HCT116 (cell line): ENCODE data around the gene MTERF4. TPM values are rescaled to one million over a fixed set of nuclear protein-coding genes. Genes with fewer than 3 reads are reported as not detected.
"Not testable (repeated sequence)": the region's sequence is repeated elsewhere in the genome, so short reads cannot be mapped to it uniquely, and the experiment has no call there.

Experiments
- ATAC-seq: fragments of 200-7000 bp; cut with Tn5 transposase; 2 replicates; pipeline ENCODE4 v1.9.1; 2020; ENCODE audit warnings: mild to moderate bottlenecking, moderate library complexity
- BruUV-seq: library from RNA; stranded (reverse); fragments of 400-500 nt; replicated peaks from 2 replicates; lab custom pipeline; 2021; lab: Mats Ljungman, UMichigan
- CTCF ChIA-PET: fragments of 300-600 bp; sonication (Branson Sonifier 250); formaldehyde crosslinking; loops from one replicate; lab custom pipeline; 2021; ENCODE audit warnings: antibody characterized with exemption; lab: Charles Lee
- POLR2A ChIA-PET: fragments of 300-600, 350-600 bp; sonication (Branson Sonifier 250); formaldehyde crosslinking; loops from one replicate; lab custom pipeline; 2021; ENCODE audit warnings: antibody characterized with exemption; lab: Charles Lee
- RAD21 ChIA-PET, 2 experiments: fragments of 300-600 bp; sonication (Branson Sonifier 250); formaldehyde crosslinking; loops; one replicate each; lab custom pipeline; 2023; ENCODE audit warnings: low total read pairs in 2 of 2; ENCODE audit not compliant: uncharacterized antibody in 2 of 2, unreplicated experiment in 2 of 2, low non-redundant PET in 1 of 2; lab: Charles Lee
- DNase-seq: peaks from one replicate; pipeline ENCODE4 v3.0.0-alpha.2; 2010; ENCODE audit warnings: low read depth, low spot score
- H2AFZ ChIP-seq: fragments of 200-600 bp; shearing (Covaris generic), sonication (generic); 2 replicates; pipeline ENCODE4 v1.6.1; 2017; ENCODE audit warnings: low read depth, mixed run types, mixed read lengths, antibody characterized with exemption, low read length; ENCODE audit not compliant: poor library complexity, severe bottlenecking
- H3K27ac ChIP-seq: 2 replicates; pipeline ENCODE4 v1.5.1; 2012; ENCODE audit warnings: low read depth, low read length
- H3K27me3 ChIP-seq: fragments of 200-600 bp; sonication (generic); 2 replicates; pipeline ENCODE4 v1.6.1; 2016; ENCODE audit warnings: mixed run types, low read length, mixed read lengths; ENCODE audit not compliant: insufficient read depth
- H3K36me3 ChIP-seq, 2 experiments: fragments of 200-500 bp in 1 of 2; fragments of 200-600 bp in 1 of 2; sonication (Bioruptor generic) in 1 of 2; sonication (generic) in 1 of 2; 2 replicates each; pipeline versions ENCODE4 v1.5.1 to v1.6.1; 2014 to 2016; ENCODE audit warnings: low read length in 2 of 2, inconsistent platforms in 1 of 2, mixed read lengths in 1 of 2, mixed run types in 1 of 2; ENCODE audit not compliant: insufficient read depth in 2 of 2, control insufficient read depth in 1 of 2
- H3K4me1 ChIP-seq, 2 experiments: fragments of 200-600 bp in 1 of 2; sonication (generic) in 1 of 2; 2 replicates each; pipeline versions ENCODE4 v1.5.1 to v1.6.1; 2012 to 2017; ENCODE audit warnings: low read length in 2 of 2, inconsistent platforms in 1 of 2, mild to moderate bottlenecking in 1 of 2, mixed read lengths in 1 of 2, mixed run types in 1 of 2, moderate library complexity in 1 of 2; ENCODE audit not compliant: insufficient read depth in 2 of 2, control insufficient read depth in 1 of 2
- H3K4me2 ChIP-seq: fragments of 200-600 bp; sonication (generic); 2 replicates; pipeline ENCODE4 v1.6.1; 2017; ENCODE audit warnings: mixed run types, low read length, mixed read lengths
- H3K4me3 ChIP-seq, 2 experiments: fragments of 200-600 bp in 1 of 2; sonication (generic) in 1 of 2; replicated peaks in 1 of 2; 2 replicates each; pipeline ENCODE4 v1.5.1; 2011 to 2016; ENCODE audit warnings: low read length in 2 of 2, control low read depth in 1 of 2, low read depth in 1 of 2, mild to moderate bottlenecking in 1 of 2, mixed read lengths in 1 of 2, mixed run types in 1 of 2
- H3K79me2 ChIP-seq: fragments of 200-600 bp; sonication (generic); 2 replicates; pipeline ENCODE4 v1.6.1; 2017; ENCODE audit warnings: mild to moderate bottlenecking, mixed run types, low read length, moderate library complexity, mixed read lengths; ENCODE audit not compliant: insufficient read depth
- H3K9ac ChIP-seq: fragments of 200-600 bp; sonication (generic); 2 replicates; pipeline ENCODE4 v1.6.1; 2016; ENCODE audit warnings: low read length, mixed read lengths
- H3K9me2 ChIP-seq: fragments of 200-600 bp; sonication (generic), shearing (Covaris generic); 2 replicates; pipeline ENCODE4 v1.6.1; 2017; ENCODE audit warnings: mixed run types, mild to moderate bottlenecking, moderate library complexity; ENCODE audit not compliant: insufficient read depth
- H3K9me3 ChIP-seq, 2 experiments: fragments of 200-500 bp in 1 of 2; fragments of 200-600 bp in 1 of 2; sonication (Bioruptor generic) in 1 of 2; sonication (generic) in 1 of 2; 2 replicates each; pipeline ENCODE4 v1.6.1; 2014 to 2017; ENCODE audit warnings: low read length in 2 of 2, mixed read lengths in 2 of 2, inconsistent platforms in 1 of 2, low read depth in 1 of 2, mild to moderate bottlenecking in 1 of 2, mixed run types in 1 of 2, moderate library complexity in 1 of 2; ENCODE audit not compliant: control insufficient read depth in 1 of 2, insufficient read depth in 1 of 2
- H4K20me1 ChIP-seq: fragments of 200-600 bp; sonication (generic), shearing (Covaris generic); 2 replicates; pipeline ENCODE4 v1.6.1; 2017; ENCODE audit warnings: mixed run types, mild to moderate bottlenecking, moderate library complexity; ENCODE audit not compliant: insufficient read depth
- CEBPB ChIP-seq: IDR thresholded peaks from 2 replicates; pipeline ENCODE4 v1.6.1; 2012; ENCODE audit warnings: low read depth
- ELF1 ChIP-seq: IDR thresholded peaks from 2 replicates; pipeline ENCODE4 v1.6.1; 2012; ENCODE audit warnings: low read depth, borderline replicate concordance
- EZH2 ChIP-seq: fragments of 200-600 bp; sonication (generic); IDR thresholded peaks from 2 replicates; pipeline ENCODE4 v1.6.1; 2017; ENCODE audit warnings: antibody characterized with exemption, mixed run types
- EZH2phosphoT487 ChIP-seq: fragments of 200-600 bp; IDR thresholded peaks from 2 replicates; pipeline ENCODE4 v1.6.1; 2018; ENCODE audit warnings: antibody characterized with exemption, borderline replicate concordance
- SIN3A ChIP-seq: IDR thresholded peaks from 2 replicates; pipeline ENCODE4 v1.6.1; 2012; ENCODE audit warnings: low read depth
- intact Hi-C: fragments of 100-400 bp; cut with micrococcal nuclease; formaldehyde crosslinking; loops from 2 replicates; pipeline ENCODE4 v1.10.0; 2022
- total RNA-seq: library from RNA; stranded (reverse); gene quantifications from one replicate; pipeline ENCODE4 v1.2.1, GENCODE V29; 2021; ENCODE audit not compliant: unreplicated experiment

Gene MTERF4
- total RNA-seq, 1 experiment from 2014 or later: 25.5 TPM

DNA sequence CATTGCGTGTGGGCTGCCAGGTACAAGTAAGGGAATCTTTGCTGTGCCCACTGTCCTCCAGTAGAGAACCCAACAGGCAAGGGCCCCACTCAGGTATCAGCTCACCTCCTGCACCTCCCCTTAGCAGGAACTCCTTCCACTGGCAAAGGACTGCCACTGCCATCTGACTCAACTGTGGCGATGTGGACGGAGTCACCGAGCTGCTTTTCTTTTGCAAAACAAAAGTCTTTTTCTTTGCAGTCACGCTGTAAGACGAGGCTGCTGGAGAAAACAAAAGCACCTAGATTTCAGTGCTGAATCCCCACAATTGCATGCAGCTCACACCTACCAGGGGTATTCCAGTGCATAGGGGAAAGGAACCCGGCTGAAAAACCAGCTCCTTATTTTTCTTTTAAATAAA lies 7.9 kb downstream of the MTERF4 start:
- no peak for ATAC-seq
- ChIA-PET POLR2A (no interaction called here), CTCF (no interaction called here), RAD21 (no interaction called here)
- no peak for DNase-seq
- Histone ChIP-seq H3K36me3 (peaks cover 23 to 32% of the 10 kb centered on the region in 2 experiments), H3K4me1 (no peaks in the 10 kb centered on the region), H3K79me2 (peaks cover 23% of the 10 kb centered on the region), H3K27me3 (no peaks in the 10 kb centered on the region), H3K9me2 (no peaks in the 10 kb centered on the region), H3K4me3 (no peak overlapping the region), H3K9me3 (no peaks in the 10 kb centered on the region), H3K9ac (no peak overlapping the region), H3K4me2 (no peak overlapping the region), H2AFZ (no peak overlapping the region), H4K20me1 (no peaks in the 10 kb centered on the region), H3K27ac (no peak overlapping the region)
- BruUV-seq: no TSS peak
- intact Hi-C loops: no loop called here
- TF ChIP-seq CEBPB (no peak), SIN3A (no peak), EZH2 (no peak), EZH2phosphoT487 (no peak), ELF1 (no peak)

DNA sequence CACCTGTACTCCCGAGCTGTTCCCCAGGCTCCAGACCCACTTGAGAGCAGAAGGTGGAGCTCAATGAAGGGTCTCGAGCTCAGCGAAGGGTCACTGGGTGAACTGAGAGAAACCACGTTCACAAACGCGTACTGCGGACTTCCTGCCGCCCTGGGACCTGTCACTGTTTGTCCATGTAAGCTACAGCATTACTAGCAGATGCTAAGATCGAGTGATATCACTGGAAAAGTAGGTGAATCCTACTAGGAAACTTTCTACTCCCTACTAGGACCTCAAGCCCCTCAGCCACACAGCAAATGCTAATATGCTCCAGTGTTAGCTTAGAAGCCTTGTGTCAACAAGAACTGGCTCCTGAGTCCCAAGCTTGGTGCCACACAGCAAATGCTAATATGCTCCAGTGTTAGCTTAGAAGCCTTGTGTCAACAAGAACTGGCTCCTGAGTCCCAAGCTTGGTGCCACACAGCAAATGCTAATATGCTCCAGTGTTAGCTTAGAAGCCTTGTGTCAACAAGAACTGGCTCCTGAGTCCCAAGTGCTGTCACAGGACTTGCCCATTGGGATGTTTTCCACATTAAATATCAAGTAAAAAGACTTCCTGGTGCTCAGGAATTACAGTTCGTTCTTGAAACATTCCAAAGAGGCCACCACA lies 8.8 kb downstream of the MTERF4 start:
- peaks cover 20% of the 10 kb centered on the region for H3K79me2 ChIP-seq
- RAD21 ChIA-PET, H3K9me2 ChIP-seq, H3K4me3 ChIP-seq, ATAC-seq, CTCF ChIA-PET, POLR2A ChIA-PET, intact Hi-C loops, BruUV-seq, H2AFZ ChIP-seq, H3K4me2 ChIP-seq, H3K9me3 ChIP-seq, H3K9ac ChIP-seq, H3K27me3 ChIP-seq, DNase-seq, H4K20me1 ChIP-seq, H3K4me1 ChIP-seq, H3K27ac ChIP-seq: not testable (repeated sequence)
- H3K36me3 ChIP-seq: peaks cover 31 to 35% of the 10 kb centered on the region in 2 experiments
